Gastroesophageal sphincter (tissue), 4 donors: ENCODE data around the gene DNAL4. TPM values are rescaled to one million over a fixed set of nuclear protein-coding genes. Genes with fewer than 3 reads are reported as not detected.

ENCODE experiments used
- ATAC-seq: fragments of 150-250 bp; one replicate; pipeline ENCODE4 v1.9.1; 2016; ENCODE audit warnings: mild to moderate bottlenecking, moderate library complexity
- H3K27ac ChIP-seq, 4 donors: fragments of 200-600 bp; sonication (generic) in 3 of 4; 1 replicate in 3 of 4; 2 replicates in 1 of 4; pipeline ENCODE4 v1.5.1; 2016 to 2019
- H3K27me3 ChIP-seq: fragments of 200-600 bp; sonication (generic); one replicate; pipeline ENCODE4 v1.5.1; 2019
- H3K36me3 ChIP-seq, 2 donors: fragments of 200-600 bp; sonication (generic); one replicate each; pipeline ENCODE4 v1.5.1; 2019; ENCODE audit warnings: control low read depth in 1 of 2
- H3K4me1 ChIP-seq, 3 donors: fragments of 200-600 bp; sonication (generic); 1 replicate in 2 of 3; 2 replicates in 1 of 3; pipeline ENCODE4 v1.5.1; 2016 to 2019; ENCODE audit warnings: control low read depth in 2 of 3
- H3K4me3 ChIP-seq, 2 donors: fragments of 200-600 bp; sonication (generic); one replicate each; pipeline ENCODE4 v1.5.1; 2019; ENCODE audit warnings: mild to moderate bottlenecking in 1 of 2, moderate library complexity in 1 of 2
- H3K9me3 ChIP-seq, 3 donors: fragments of 200-600 bp; sonication (generic); one replicate each; pipeline ENCODE4 v1.5.1; 2017 to 2019; ENCODE audit warnings: control low read depth in 2 of 3
- CTCF ChIP-seq, 4 experiments: fragments of 200-600 bp in 2 of 4; fragments of 450-650 bp in 2 of 4; sonication (generic) in 1 of 4; IDR thresholded peaks; one replicate each; pipeline ENCODE4 v1.5.1; 2017 to 2019; ENCODE audit warnings: antibody characterized with exemption in 4 of 4, mild to moderate bottlenecking in 2 of 4, moderate library complexity in 2 of 4
- EP300 ChIP-seq: sonication (generic); formaldehyde crosslinking; IDR thresholded peaks from one replicate; pipeline ENCODE4 v1.6.1; 2017; ENCODE audit warnings: antibody characterized with exemption, mild to moderate bottlenecking
- POLR2A ChIP-seq, 2 donors: fragments of 450-650 bp; IDR thresholded peaks; one replicate each; pipeline ENCODE4 v1.6.1; 2017; ENCODE audit warnings: antibody characterized with exemption in 2 of 2, mild to moderate bottlenecking in 2 of 2, moderate library complexity in 1 of 2
- POLR2AphosphoS5 ChIP-seq: sonication (generic); formaldehyde crosslinking; IDR thresholded peaks from one replicate; pipeline ENCODE4 v1.6.1; 2017; ENCODE audit warnings: antibody characterized with exemption
- WGBS, 2 donors: methylation state at CpG; one replicate each; pipeline ENCODE4 v1.1.5; 2018; ENCODE audit warnings: low coverage in 1 of 2; 5-methylcytosine and 5-hydroxymethylcytosine counted together
- total RNA-seq, 4 donors: library from RNA; depleted of rRNA; stranded (reverse); fragments of >200 nt; gene quantifications; one replicate each; pipeline ENCODE4 v1.1.0, GENCODE V29; 2016

Gene DNAL4
- total RNA-seq, 4 donors from 2014 or later: 10.0 to 16.1 (median 14.6) TPM

- peak; percentile 82 for ATAC-seq
- 10 to 19% methylated on average over 2 to 3 of the region's 8 CpGs for WGBS, 2 donors
- Histone ChIP-seq H3K27ac (peak overlapping the region; percentile 37 to 89 (median 84)), H3K4me3 (no peak overlapping the region), H3K9me3 (no peaks in the 10 kb centered on the region), H3K36me3 (peaks cover 0 to 86% of the 10 kb centered on the region in 2 donors), H3K27me3 (no peaks in the 10 kb centered on the region), H3K4me1 (peaks cover 0 to 53% (median 26%) of the 10 kb centered on the region in 3 donors)
- TF ChIP-seq POLR2AphosphoS5 (peak; percentile 81), POLR2A (IDR thresholded peaks at IDR 0.05) (no peak)
Measured at GRCh38 chr22:38733724-38734381, 60.1 kb downstream of the DNAL4 start.

- Histone ChIP-seq H3K4me1 (peaks cover 0 to 53% (median 26%) of the 10 kb centered on the region in 3 donors), H3K9me3 (no peaks in the 10 kb centered on the region), H3K4me3 (no peak overlapping the region), H3K27ac (peak overlapping the region; percentile 37 to 89 (median 84)), H3K27me3 (no peaks in the 10 kb centered on the region), H3K36me3 (peaks cover 0 to 86% of the 10 kb centered on the region in 2 donors)
- peak; percentile 47 for ATAC-seq
- 0% methylated on average over 1 of the region's 4 CpGs; no CpG with 5 or more reads in 1 of the 2 donors for WGBS, 2 donors
- TF ChIP-seq POLR2AphosphoS5 (peak; percentile 6), CTCF (IDR thresholded peaks at IDR 0.05) (peak in 3 of 4 experiments; percentile 55 to 74 (median 65)), EP300 (no peak), POLR2A (IDR thresholded peaks at IDR 0.05) (no peak)
Measured at GRCh38 chr22:38733329-38733723, 60.6 kb downstream of the DNAL4 start.

DNA sequence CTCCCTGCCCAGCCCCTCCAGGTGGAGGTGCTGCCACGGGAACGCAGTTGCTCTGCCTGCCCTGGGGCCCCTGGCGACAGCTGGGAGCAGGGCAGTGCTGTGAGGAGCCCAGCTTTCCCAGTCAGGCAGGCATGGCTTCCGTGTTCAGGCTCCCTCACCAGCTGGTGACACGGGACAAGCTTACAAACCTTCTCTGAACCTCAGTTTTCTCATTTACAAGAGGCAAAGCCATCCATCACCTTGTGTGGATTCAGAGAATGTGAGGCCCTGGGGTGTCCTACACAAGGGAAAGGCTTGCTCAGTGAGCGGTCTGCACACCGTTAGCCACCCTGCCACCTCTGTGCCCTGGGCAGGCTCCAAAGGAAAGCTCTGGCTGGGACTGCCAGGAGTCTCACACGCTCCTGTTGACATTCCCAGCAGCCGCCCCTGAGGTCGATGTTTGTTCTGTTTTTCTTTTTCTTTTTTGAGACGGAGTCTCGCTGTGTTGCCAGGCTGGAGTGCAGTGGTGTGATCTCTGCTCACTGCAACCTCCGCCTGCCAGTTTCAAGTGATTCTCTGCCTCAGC lies 61.6 kb downstream of the DNAL4 start:
- peak; percentile 14 for ATAC-seq
- H3K36me3 ChIP-seq: peaks cover 0 to 86% of the 10 kb centered on the region in 2 donors
- no peaks in the 10 kb centered on the region for H3K9me3 ChIP-seq
- WGBS, 2 donors: 57 to 84% methylated on average over 3 to 6 of the region's 13 CpGs
- peak overlapping the region in 3 of 4 donors; percentile 82 to 89 (median 85) for H3K27ac ChIP-seq
- H3K4me3 ChIP-seq: no peak overlapping the region
- no peaks in the 10 kb centered on the region for H3K27me3 ChIP-seq
- H3K4me1 ChIP-seq: peaks cover 0 to 53% (median 26%) of the 10 kb centered on the region in 3 donors
- TF ChIP-seq POLR2AphosphoS5 (peak; percentile 41), CTCF (IDR thresholded peaks at IDR 0.05) (no peak)

DNA sequence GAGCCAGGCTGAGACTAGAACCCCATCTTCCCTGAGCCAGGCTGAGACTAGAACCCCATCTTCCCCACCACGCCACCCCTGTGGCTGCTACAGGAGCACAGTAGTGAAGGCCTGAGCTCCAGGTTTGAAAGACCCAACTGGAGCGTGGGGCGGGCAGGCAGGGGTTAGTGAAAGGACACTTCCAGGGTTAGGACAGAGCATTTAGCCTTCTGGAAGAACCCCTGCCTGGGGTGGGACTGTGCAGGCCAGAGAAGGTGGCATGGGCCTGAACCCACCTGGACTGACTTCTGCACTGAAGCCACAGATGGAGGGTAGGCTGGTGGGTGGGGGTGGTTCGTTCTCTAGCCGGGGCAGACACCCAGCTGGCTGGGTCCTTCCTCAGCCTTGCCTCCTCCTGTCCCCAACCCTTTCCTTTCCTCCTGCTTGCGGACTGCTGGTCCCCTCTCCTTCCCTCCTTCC lies 62.2 kb downstream of the DNAL4 start:
- no peak for TF ChIP-seq CTCF (IDR thresholded peaks at IDR 0.05)
- no peak for TF ChIP-seq EP300
- no peak for TF ChIP-seq POLR2AphosphoS5
- TF ChIP-seq POLR2A (IDR thresholded peaks at IDR 0.05): no peak
- H3K27me3 ChIP-seq: no peaks in the 10 kb centered on the region
- no peak for ATAC-seq
- peaks cover 0 to 52% (median 26%) of the 10 kb centered on the region in 3 donors for H3K4me1 ChIP-seq
- WGBS, 2 donors: 61 to 69% methylated on average over 3 to 5 of the region's 6 CpGs
- H3K27ac ChIP-seq: peak overlapping the region in 3 of 4 donors; percentile 82 to 89 (median 85)
- H3K36me3 ChIP-seq: peaks cover 0 to 86% of the 10 kb centered on the region in 2 donors
- no peaks in the 10 kb centered on the region for H3K9me3 ChIP-seq
- H3K4me3 ChIP-seq: no peak overlapping the region

GRCh38 chr22:38730411-38730871 lies 63.5 kb downstream of the DNAL4 start:
- TF ChIP-seq EP300 (no peak), POLR2A (IDR thresholded peaks at IDR 0.05) (no peak), POLR2AphosphoS5 (no peak), CTCF (IDR thresholded peaks at IDR 0.05) (no peak)
- Histone ChIP-seq H3K4me3 (no peak overlapping the region), H3K4me1 (peaks cover 0 to 40% (median 26%) of the 10 kb centered on the region in 3 donors), H3K9me3 (no peaks in the 10 kb centered on the region), H3K36me3 (peaks cover 0 to 86% of the 10 kb centered on the region in 2 donors), H3K27ac (peak overlapping the region in 1 of 4 donors; percentile 6), H3K27me3 (no peaks in the 10 kb centered on the region)
- WGBS, 2 donors: 93% methylated on average over 6 of the region's 13 CpGs; no CpG with 5 or more reads in 1 of the 2 donors
- ATAC-seq: no peak
